GM15510 (cell line): ENCODE results near the gene SELENOT.

Experiments used
- POLR2A ChIP-seq: IDR thresholded peaks from 3 replicates; pipeline ENCODE4 v1.6.1; 2011; ENCODE audit warnings: borderline replicate concordance; ENCODE audit not compliant: insufficient read length; ENCODE audit errors: extremely low read depth

SELENOT gene

DNA sequence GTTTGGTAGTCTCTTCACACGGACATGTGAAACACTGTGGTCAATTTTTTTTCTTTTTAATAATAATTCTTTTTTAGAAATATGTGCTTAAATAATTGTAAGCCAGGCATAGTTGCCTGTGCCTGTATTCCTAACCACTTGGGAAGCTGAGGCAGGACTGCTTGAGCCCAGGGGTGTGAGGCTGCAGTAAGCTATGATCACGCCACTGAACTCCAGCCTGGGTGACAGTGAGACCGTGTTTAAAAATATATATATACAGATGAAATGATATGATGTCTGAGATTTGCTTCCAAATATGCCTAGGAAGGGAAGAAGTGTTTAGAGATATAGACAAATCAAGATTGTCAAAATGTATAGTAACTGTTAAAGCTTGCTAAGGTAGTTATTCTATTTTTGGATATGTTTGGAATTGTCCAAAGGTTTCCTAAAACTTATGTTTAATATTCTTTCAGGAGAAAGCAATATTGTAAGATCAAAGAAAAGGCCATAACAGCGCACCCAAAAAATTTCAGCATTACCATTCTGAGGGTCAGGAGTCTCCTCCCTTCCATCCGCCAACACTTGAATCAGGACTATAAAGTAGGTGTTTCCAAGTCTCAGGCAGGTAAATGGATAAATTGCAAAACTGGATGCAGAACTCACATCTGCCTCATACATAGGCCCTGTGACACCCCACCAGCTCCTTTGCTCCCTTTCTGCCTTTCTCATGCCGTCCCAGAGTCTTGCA, 532 bp upstream of the SELENOT start:
- TF ChIP-seq POLR2A = no peak

GRCh38 chr3:150603980-150604319, 829 bp downstream of the SELENOT start:
- TF ChIP-seq POLR2A = no peak

DNA sequence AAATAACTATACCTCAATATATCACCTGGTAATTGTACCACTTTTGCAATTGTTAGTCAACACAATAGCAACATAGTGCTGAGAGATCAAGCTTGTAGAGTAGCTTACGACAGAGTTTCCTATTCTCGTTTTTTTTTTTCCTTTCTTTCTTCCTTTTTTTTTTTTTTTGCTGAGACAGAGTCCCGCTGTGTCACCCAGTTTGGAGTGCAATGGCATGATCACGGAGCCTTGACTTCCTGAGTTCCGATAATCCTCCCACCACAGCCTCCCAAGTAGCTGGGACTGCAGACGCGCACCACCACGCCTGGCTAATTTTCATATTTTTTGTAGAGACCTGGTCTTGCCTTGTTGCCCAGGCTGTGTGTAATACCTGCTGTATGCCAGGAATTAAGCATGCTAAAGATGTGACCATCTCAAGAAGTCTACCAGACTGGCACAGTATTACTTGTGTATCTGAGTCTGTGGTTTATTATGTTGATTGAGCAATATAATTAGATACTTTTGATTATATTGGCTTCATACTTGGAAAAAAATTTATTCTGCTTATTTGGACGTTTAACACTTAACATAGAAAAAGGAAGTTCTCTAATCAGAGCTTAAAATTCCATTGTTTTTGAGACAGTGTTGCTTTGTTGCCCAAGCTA, 3.0 kb downstream of the SELENOT start:
- no peak for TF ChIP-seq POLR2A

DNA sequence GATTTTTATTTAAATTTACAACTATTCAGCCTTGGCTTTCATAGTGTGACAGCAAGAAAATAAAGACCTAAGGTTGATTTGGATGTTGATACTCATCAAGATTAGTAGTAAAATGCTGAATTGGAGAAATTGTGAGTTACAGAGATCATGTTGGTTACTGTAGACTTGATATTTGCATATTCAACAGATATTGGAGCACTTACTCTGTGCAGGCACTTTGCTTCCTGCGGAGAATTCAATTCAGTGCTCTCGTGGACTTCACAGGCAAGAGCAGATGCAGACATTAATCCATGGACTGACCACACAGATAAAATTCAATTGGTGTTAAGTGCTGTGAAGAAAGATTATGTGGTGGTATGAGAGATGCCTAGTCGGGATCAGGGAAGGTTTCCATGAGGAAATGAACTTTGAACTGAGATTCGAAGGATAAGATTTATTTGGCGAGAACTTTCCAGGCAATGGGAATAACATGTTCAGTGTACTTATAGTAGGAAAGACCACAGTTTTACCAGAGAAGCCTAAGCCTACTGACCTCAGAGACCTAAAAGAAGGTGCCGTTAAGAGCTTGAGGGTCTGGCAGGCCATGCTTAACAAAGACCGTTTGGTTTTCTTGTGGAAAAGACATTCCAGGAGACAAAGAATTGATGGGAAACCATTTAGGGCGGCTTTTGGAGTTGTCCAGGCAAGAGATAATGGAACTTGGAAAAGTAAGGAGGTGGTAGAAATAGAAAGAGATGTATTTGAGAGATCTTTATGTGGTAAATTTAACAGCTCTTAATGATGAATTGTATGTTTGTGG, 4.3 kb downstream of the SELENOT start:
- no peak for TF ChIP-seq POLR2A

GRCh38 chr3:150609988-150610387, 6.9 kb downstream of the SELENOT start:
- TF ChIP-seq POLR2A = no peak

DNA sequence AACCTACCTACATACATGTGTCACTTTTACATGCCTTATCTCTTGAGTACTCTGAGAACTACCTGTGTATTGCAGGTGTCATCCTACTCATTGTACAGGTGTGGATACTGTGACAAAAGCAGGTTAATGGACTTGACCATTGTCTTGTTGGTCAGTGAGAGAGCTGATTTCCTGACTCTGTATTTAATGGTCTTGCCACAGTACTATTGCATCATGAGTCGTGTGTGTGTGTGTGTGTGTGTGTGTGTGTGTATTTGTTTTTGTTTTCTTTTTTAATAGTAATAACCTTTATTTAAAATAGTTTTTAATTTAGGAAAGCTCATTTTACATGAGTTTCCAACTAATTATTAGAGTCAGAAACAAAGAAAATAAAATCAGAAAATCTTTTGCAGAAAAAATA, 7.7 kb downstream of the SELENOT start:
- no peak for TF ChIP-seq POLR2A

GRCh38 chr3:150611666-150612065, 8.5 kb downstream of the SELENOT start:
- TF ChIP-seq POLR2A = no peak

DNA sequence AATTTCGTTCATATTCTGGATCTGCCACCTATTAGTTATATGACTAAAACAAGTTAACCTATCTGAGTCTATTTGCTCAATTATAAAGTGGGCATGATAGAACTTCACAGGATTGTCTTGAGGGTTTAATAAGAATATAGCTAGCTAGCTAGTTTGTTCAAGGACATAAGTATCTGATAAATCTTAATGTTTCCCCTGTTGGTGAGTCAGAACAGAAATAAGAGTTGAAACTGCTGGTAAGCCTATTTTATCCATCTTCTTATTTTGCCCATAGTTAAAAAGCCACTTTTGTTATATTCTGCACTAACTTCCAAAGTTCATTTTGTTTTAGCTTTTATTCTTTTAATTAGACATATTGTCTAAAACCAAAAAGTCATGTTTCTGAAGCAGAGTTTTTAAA, 9.4 kb downstream of the SELENOT start:
- TF ChIP-seq POLR2A = no peak

DNA sequence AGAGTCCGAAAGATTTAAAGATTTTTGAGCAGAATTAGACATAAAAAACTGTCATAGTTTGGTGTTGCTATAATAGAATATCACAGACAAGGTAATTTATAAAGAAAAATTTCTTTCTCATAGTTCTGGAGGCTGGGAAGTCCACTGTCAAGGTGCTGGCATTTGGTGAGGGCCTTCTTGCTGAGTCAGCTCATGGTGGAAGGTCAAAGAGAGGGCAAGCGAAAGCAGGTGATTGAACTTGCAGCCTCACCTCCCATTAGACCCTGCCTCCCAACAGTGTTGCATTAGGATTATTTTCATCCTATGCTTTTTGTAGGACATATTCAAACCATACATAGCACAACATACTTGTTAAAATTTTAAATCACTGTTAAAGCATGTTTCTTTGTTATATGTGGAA, 9.9 kb downstream of the SELENOT start:
- no peak for TF ChIP-seq POLR2A

DNA sequence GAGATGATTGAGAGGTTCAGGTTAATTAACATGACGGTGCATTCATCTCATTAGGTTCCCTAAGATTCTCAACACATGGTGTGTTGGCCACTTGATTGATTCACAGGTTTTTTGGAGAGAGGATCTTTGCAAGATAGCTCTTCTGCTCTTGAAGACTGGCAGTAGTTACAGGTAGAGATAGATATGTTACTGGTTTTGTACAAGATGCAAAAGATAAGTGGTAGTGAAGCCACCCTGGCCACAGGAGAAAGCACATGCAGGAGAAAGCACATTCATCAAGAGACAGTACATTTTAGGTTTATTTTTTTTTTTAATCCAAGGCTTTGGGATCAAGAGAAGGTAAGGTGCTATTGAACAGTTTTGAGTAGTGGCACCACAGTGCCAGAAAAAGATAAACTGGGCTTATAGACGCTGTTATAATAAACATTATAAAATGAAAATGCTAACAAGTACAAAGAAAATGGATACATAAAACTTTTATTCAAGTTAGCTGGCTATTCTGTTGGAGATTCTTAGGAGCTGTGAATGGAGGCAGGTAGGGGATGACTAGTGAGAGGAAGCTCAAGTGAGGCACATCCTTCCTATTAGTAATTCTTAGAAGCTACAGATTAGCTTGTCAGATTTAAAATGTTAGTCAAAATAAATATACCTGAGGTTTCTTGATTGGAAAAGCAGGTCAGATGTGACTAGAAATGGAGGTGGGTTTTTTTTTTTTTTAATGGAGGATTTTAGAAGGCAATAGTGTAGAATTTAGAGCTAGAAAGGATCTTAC, 10.8 kb downstream of the SELENOT start:
- TF ChIP-seq POLR2A = no peak

GRCh38 chr3:150620002-150620689, 17.0 kb downstream of the SELENOT start:
- no peak for TF ChIP-seq POLR2A

DNA sequence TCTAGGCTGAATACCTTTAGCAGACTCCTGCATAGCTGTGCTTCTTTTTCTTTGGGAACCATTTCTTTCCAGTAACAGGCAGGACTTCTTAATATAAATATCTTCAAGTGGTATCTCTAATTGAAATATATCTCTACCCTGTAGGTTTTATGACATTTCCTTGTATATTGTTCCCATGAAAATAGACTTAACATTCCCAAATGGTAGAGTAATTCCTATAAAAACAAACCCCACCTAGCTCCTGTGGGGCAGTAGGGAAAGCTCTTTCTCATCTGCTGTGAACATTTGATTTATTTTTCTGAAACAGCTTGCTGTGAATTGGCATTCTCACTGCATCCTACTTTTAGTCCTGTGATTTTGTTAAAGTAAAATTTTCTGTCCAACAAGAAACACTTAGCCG, 20.8 kb downstream of the SELENOT start:
- TF ChIP-seq POLR2A = no peak

DNA sequence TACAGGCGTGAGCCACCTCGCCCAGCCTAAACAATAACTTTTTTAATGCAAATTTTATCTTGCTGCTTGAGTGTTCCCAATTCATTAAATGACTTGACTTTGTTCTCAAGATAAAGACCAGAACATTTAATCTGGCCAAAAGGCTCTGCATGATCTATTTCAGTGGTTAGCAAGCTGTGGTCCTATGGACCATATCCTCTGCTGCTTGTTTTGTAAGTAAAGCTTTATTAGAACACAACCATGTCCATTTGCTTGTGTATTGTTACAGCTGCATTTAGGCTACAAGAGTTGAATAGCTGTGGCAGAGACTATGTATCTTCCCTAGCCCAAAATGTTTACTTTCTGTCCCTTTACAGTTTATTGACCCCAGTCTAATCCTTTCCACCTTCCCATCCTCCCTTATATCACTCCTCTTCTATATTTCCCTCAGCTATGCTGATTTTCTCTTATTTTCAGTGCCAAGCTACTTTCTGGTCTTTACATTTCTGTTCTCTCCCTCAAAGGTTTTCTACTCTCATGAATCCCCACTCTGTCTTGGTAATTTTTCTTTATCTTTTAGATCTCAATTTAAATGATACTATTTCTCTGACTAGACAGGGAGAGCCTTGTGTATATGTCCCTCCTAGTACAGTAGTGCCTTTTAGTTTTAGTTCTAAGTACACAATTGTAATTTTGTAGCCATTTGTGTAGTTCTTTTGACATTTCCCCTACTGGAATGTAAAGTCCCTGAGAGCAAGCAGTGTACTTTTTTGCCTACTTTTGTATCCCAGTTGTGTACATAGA, 23.2 kb downstream of the SELENOT start:
- no peak for TF ChIP-seq POLR2A

DNA sequence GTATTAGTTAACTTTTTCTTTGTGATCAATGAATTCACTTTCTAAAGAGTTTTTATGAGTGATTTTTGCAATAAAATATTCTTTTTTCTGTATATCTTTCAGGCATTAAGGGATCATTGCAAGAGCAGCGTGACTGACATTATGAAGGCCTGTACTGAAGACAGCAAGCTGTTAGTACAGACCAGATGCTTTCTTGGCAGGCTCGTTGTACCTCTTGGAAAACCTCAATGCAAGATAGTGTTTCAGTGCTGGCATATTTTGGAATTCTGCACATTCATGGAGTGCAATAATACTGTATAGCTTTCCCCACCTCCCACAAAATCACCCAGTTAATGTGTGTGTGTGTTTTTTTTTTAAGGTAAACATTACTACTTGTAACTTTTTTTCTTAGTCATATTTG, 24.4 kb downstream of the SELENOT start:
- TF ChIP-seq POLR2A = no peak
